WTC11 (cell line): ENCODE data around the gene SLCO4C1.

Experiments
- CBFB ChIP-seq: sonication (generic); formaldehyde crosslinking; IDR thresholded peaks from 2 replicates; pipeline ENCODE4 v1.8.1; 2022; ENCODE audit warnings: mild to moderate bottlenecking, low read depth, missing genetic modification reagents
- CTCF ChIP-seq: fragments of 200-600 bp; IDR thresholded peaks from 2 replicates; pipeline ENCODE4 v1.8.0; 2022; ENCODE audit warnings: antibody characterized with exemption
- E2F1 ChIP-seq: sonication (generic); formaldehyde crosslinking; IDR thresholded peaks from 2 replicates; pipeline ENCODE4 v1.8.0; 2022; ENCODE audit warnings: mild to moderate bottlenecking, missing genetic modification reagents
- FOXP1 ChIP-seq: sonication (generic); formaldehyde crosslinking; IDR thresholded peaks from 2 replicates; pipeline ENCODE4 v1.8.0; 2022; ENCODE audit warnings: missing genetic modification reagents, mild to moderate bottlenecking, moderate library complexity, borderline replicate concordance
- MAX ChIP-seq: sonication (generic); formaldehyde crosslinking; IDR thresholded peaks from 2 replicates; pipeline ENCODE4 v1.8.0; 2022; ENCODE audit warnings: mild to moderate bottlenecking, missing genetic modification reagents
- NFATC4 ChIP-seq: fragments of 250-450 bp; sonication (Bioruptor Pico); IDR thresholded peaks from 2 replicates; pipeline ENCODE4 v1.9.0; 2021; ENCODE audit warnings: mild to moderate bottlenecking
- NR2C2 ChIP-seq: sonication (generic); formaldehyde crosslinking; IDR thresholded peaks from 2 replicates; pipeline ENCODE4 v1.8.0; 2022; ENCODE audit warnings: mild to moderate bottlenecking, missing genetic modification reagents
- TEAD1 ChIP-seq: sonication (generic); formaldehyde crosslinking; IDR thresholded peaks from 2 replicates; pipeline ENCODE4 v1.8.0; 2022; ENCODE audit warnings: mild to moderate bottlenecking, missing genetic modification reagents
- ZBTB43 ChIP-seq: sonication (generic); formaldehyde crosslinking; IDR thresholded peaks from 2 replicates; pipeline ENCODE4 v1.8.1; 2023; ENCODE audit warnings: mild to moderate bottlenecking, missing genetic modification reagents
- ZNF281 ChIP-seq: sonication (generic); formaldehyde crosslinking; IDR thresholded peaks from 2 replicates; pipeline ENCODE4 v1.8.0; 2023; ENCODE audit warnings: mild to moderate bottlenecking, missing genetic modification reagents
- ZNF512 ChIP-seq: sonication (generic); formaldehyde crosslinking; IDR thresholded peaks from 2 replicates; pipeline ENCODE4 v1.8.1; 2022; ENCODE audit warnings: missing genetic modification reagents, borderline replicate concordance

- no peak for TF ChIP-seq ZNF512 (CRISPR knock-in tag)
- TF ChIP-seq CBFB (CRISPR knock-in tag) = no peak
- no peak for TF ChIP-seq FOXP1 (CRISPR knock-in tag)
- TF ChIP-seq ZNF281 (CRISPR knock-in tag) = no peak
- TF ChIP-seq CTCF = no peak
- TF ChIP-seq MAX (CRISPR knock-in tag) = no peak
- no peak for TF ChIP-seq NR2C2 (CRISPR knock-in tag)
- TF ChIP-seq ZBTB43 (CRISPR knock-in tag) = no peak
- no peak for TF ChIP-seq NFATC4 (CRISPR knock-in tag)
- no peak for TF ChIP-seq E2F1 (CRISPR knock-in tag)
- no peak for TF ChIP-seq TEAD1 (CRISPR knock-in tag)
Observed at GRCh38 chr5:102249381-102249780, 46.7 kb downstream of the SLCO4C1 start.
